Tibial nerve (tissue), 4 donors: ENCODE results near the gene DCT. TPM values are rescaled to one million over a fixed set of nuclear protein-coding genes. Genes with fewer than 3 reads are reported as not detected.

Experiments
- DNase-seq, 2 donors: peaks; one replicate each; pipeline ENCODE4 v3.0.0-alpha.2; 2019; ENCODE audit warnings: low spot score in 2 of 2
- H3K27ac ChIP-seq, 4 donors: fragments of 200-600 bp; sonication (generic) in 3 of 4; one replicate each; pipeline ENCODE4 v1.5.1; 2017 to 2019; ENCODE audit warnings: mild to moderate bottlenecking in 1 of 4
- H3K27me3 ChIP-seq, 2 donors: fragments of 200-600 bp; sonication (generic) in 1 of 2; one replicate each; pipeline versions ENCODE4 v1.5.1 to v1.6.0; 2017 to 2019
- H3K36me3 ChIP-seq, 3 donors: fragments of 200-600 bp; sonication (generic); one replicate each; pipeline ENCODE4 v1.5.1; 2018 to 2019
- H3K4me1 ChIP-seq, 4 donors: fragments of 200-600 bp; sonication (generic) in 3 of 4; one replicate each; pipeline ENCODE4 v1.5.1; 2017 to 2019
- H3K4me3 ChIP-seq, 4 donors: fragments of 200-600 bp; sonication (generic) in 3 of 4; one replicate each; pipeline ENCODE4 v1.5.1; 2017 to 2019; ENCODE audit warnings: mild to moderate bottlenecking in 1 of 4, moderate library complexity in 1 of 4
- H3K9me3 ChIP-seq, 4 donors: fragments of 200-600 bp; sonication (generic) in 3 of 4; one replicate each; pipeline ENCODE4 v1.5.1; 2017 to 2019
- CTCF ChIP-seq, 5 experiments: fragments of 200-600 bp in 3 of 5; fragments of 450-650 bp in 2 of 5; sonication (generic) in 3 of 5; IDR thresholded peaks; one replicate each; pipeline ENCODE4 v1.5.1; 2016 to 2019; ENCODE audit warnings: antibody characterized with exemption in 5 of 5, mild to moderate bottlenecking in 3 of 5, moderate library complexity in 2 of 5
- EP300 ChIP-seq, 2 donors: sonication (generic); formaldehyde crosslinking; IDR thresholded peaks; one replicate each; pipeline ENCODE4 v1.6.1; 2017; ENCODE audit warnings: antibody characterized with exemption in 2 of 2, mild to moderate bottlenecking in 1 of 2
- POLR2A ChIP-seq, 2 donors: fragments of 450-650 bp; IDR thresholded peaks; one replicate each; pipeline ENCODE4 v1.6.1; 2017; ENCODE audit warnings: antibody characterized with exemption in 2 of 2, mild to moderate bottlenecking in 2 of 2, moderate library complexity in 2 of 2
- WGBS, 2 donors: methylation state at CpG; one replicate each; pipeline ENCODE4 v1.1.5; 2018; 5-methylcytosine and 5-hydroxymethylcytosine counted together
- total RNA-seq, 4 donors: library from RNA; depleted of rRNA; stranded (reverse); fragments of >200 nt; gene quantifications; one replicate each; pipeline ENCODE4 v1.1.0, GENCODE V29; 2016

Gene DCT
- total RNA-seq, 4 donors from 2014 or later: 0.30 to 3.9 (median 0.61) TPM

GRCh38 chr13:94480672-94481145, 1.2 kb upstream of the DCT start:
- WGBS, 2 donors: 67 to 71% methylated on average over 3 of the region's 3 CpGs
- Histone ChIP-seq H3K4me3 (no peak overlapping the region), H3K4me1 (peaks cover 0 to 6% (median 0%) of the 10 kb centered on the region in 4 donors), H3K27me3 (no peaks in the 10 kb centered on the region), H3K9me3 (no peaks in the 10 kb centered on the region), H3K36me3 (no peaks in the 10 kb centered on the region), H3K27ac (peak overlapping the region in 2 of 4 donors; percentile 2 to 19)
- TF ChIP-seq CTCF (IDR thresholded peaks at IDR 0.05): no peak
- TF ChIP-seq POLR2A (IDR thresholded peaks at IDR 0.05): no peak
- TF ChIP-seq EP300 (IDR thresholded peaks at IDR 0.05): peak in 1 of 2 donors; percentile 42
- peak; percentile 12 to 19 for DNase-seq

DNA sequence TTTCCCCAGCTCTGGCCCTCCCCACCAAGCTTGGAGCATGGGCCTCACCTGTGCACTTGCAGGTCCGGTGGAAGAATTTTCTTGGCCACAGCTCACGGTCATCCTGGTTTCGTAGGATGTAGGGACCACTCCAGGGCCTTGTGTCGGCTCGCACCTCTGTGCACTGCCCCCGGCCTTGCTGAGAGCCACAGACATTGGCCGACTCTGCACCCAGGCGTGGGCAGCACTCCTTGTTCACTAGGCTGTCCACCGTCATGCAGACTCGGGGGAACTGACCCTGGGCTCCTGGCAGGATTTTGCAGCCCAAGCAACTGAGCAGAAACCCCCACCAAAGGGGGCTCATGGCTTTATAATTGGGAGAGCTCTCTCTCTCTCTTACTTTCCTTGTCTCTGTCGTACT, 569 bp downstream of the DCT start:
- Histone ChIP-seq H3K9me3 (no peaks in the 10 kb centered on the region), H3K27me3 (no peaks in the 10 kb centered on the region), H3K4me3 (no peak overlapping the region), H3K4me1 (peaks cover 0 to 6% (median 0%) of the 10 kb centered on the region in 4 donors), H3K36me3 (no peaks in the 10 kb centered on the region), H3K27ac (no peak overlapping the region)
- DNase-seq: no peak
- no peak for TF ChIP-seq EP300 (IDR thresholded peaks at IDR 0.05)
- 82 to 86% methylated on average over 8 to 11 of the region's 11 CpGs for WGBS, 2 donors

DNA sequence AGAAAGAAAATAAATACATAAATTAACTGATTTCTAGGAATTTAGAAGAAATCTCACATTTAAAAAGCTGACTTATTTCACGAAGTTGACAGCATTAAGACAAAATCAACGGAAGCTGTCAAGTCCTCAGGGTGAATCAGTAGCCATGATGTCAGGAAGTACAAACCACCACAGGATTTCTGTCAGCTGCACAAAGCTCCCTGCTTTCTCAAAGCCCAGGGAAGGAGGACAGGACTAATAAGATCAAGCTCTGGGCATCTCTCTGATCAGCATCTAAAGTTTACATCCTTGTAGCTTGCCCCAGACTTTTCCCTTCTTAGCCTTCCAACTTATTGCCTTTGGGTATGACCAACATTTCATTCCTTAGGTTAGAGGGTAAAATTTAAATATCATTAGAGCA, 9.4 kb downstream of the DCT start:
- TF ChIP-seq CTCF (IDR thresholded peaks at IDR 0.05) (no peak), EP300 (IDR thresholded peaks at IDR 0.05) (no peak), POLR2A (IDR thresholded peaks at IDR 0.05) (no peak)
- H3K27me3 ChIP-seq: no peaks in the 10 kb centered on the region
- 92 to 97% methylated on average over 2 of the region's 2 CpGs for WGBS, 2 donors
- no peak overlapping the region for H3K27ac ChIP-seq
- H3K9me3 ChIP-seq: no peaks in the 10 kb centered on the region
- no peaks in the 10 kb centered on the region for H3K36me3 ChIP-seq
- H3K4me3 ChIP-seq: no peak overlapping the region
- no peaks in the 10 kb centered on the region for H3K4me1 ChIP-seq
- DNase-seq: no peak

GRCh38 chr13:94464771-94465170, 14.7 kb downstream of the DCT start:
- no peak for DNase-seq
- Histone ChIP-seq H3K36me3 (no peaks in the 10 kb centered on the region), H3K4me1 (no peaks in the 10 kb centered on the region), H3K4me3 (no peak overlapping the region), H3K27me3 (no peaks in the 10 kb centered on the region), H3K27ac (no peak overlapping the region), H3K9me3 (no peaks in the 10 kb centered on the region)
- TF ChIP-seq CTCF (IDR thresholded peaks at IDR 0.05) (no peak), POLR2A (IDR thresholded peaks at IDR 0.05) (no peak), EP300 (IDR thresholded peaks at IDR 0.05) (no peak)
- 61 to 83% methylated on average over 1 of the region's 1 CpG for WGBS, 2 donors

GRCh38 chr13:94462670-94463069, 16.8 kb downstream of the DCT start:
- Histone ChIP-seq H3K4me1 (no peaks in the 10 kb centered on the region), H3K4me3 (no peak overlapping the region), H3K27ac (no peak overlapping the region), H3K9me3 (no peaks in the 10 kb centered on the region), H3K27me3 (no peaks in the 10 kb centered on the region), H3K36me3 (no peaks in the 10 kb centered on the region)
- TF ChIP-seq CTCF (IDR thresholded peaks at IDR 0.05) (no peak), EP300 (IDR thresholded peaks at IDR 0.05) (no peak), POLR2A (IDR thresholded peaks at IDR 0.05) (no peak)
- WGBS, 2 donors: 86 to 94% methylated on average over 6 of the region's 6 CpGs
- no peak for DNase-seq

DNA sequence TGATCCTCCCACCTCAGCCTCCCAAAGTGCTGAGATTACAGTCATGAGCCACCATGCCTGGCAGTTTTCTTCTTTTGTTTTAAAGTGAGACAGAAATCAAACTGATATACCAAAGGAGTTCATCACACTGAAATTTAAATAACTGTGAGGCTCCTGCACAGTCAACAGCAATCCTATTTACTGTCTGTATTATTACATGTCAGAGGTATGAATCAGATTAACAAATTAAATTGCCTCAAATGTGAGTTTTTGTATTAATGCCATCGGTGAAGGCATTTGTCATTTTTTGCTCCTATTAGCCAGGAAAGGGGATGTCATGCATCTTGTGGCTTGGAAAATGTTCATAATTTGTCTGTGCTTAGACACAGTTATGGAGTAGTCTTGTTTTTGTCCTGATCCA, 20.4 kb downstream of the DCT start:
- Histone ChIP-seq H3K27me3 (no peaks in the 10 kb centered on the region), H3K36me3 (no peaks in the 10 kb centered on the region), H3K9me3 (no peaks in the 10 kb centered on the region), H3K27ac (no peak overlapping the region), H3K4me3 (no peak overlapping the region), H3K4me1 (no peaks in the 10 kb centered on the region)
- TF ChIP-seq POLR2A (IDR thresholded peaks at IDR 0.05) (no peak), CTCF (IDR thresholded peaks at IDR 0.05) (no peak), EP300 (IDR thresholded peaks at IDR 0.05) (no peak)
- WGBS, 2 donors: 85 to 90% methylated on average over 1 of the region's 1 CpG
- DNase-seq: no peak
